ENCODE results near the gene COPS6.
A peak's percentile ranks its signal among the peaks of the same experiment; 100 is the strongest.

- TF ChIP-seq BACH2 (CRISPR knock-in tag; IDR thresholded peaks at IDR 0.05; ENCODE audit: borderline replicate concordance) (no peak), GLIS3 (CRISPR knock-in tag; IDR thresholded peaks at IDR 0.05) (peak; percentile 7; the same call in 1 of the 2 replicates), ZFP30 (CRISPR knock-in tag; IDR thresholded peaks at IDR 0.05) (no peak), ZFP3 (CRISPR knock-in tag; IDR thresholded peaks at IDR 0.05) (peak; percentile 66; the same call in 1 of the 2 replicates), PATZ1 (CRISPR knock-in tag; IDR thresholded peaks at IDR 0.05; ENCODE audit: borderline replicate concordance) (no peak; the same call in 1 of the 2 replicates), POU6F1 (CRISPR knock-in tag; IDR thresholded peaks at IDR 0.05; ENCODE audit: borderline replicate concordance, low read depth) (peak; percentile 76; the same call in 1 of the 2 replicates), ESRRG (CRISPR knock-in tag; IDR thresholded peaks at IDR 0.05) (no peak), ZNF70 (CRISPR knock-in tag; IDR thresholded peaks at IDR 0.05) (0 out of 2 replicates have a peak, but pooled peaks have one; percentile 14), OSR1 (CRISPR knock-in tag; IDR thresholded peaks at IDR 0.05) (no peak), TCF4 (CRISPR knock-in tag; IDR thresholded peaks at IDR 0.05; ENCODE audit: borderline replicate concordance) (peak; percentile 99), RARB (CRISPR knock-in tag; IDR thresholded peaks at IDR 0.05) (peak; percentile 47; the same call in 1 of the 2 replicates), ZC3H10 (CRISPR knock-in tag; IDR thresholded peaks at IDR 0.05) (no peak), ARNTL (CRISPR knock-in tag; IDR thresholded peaks at IDR 0.05; ENCODE audit: borderline replicate concordance, low read depth) (no peak), CSRNP3 (CRISPR knock-in tag; IDR thresholded peaks at IDR 0.05) (no peak; the same call in 1 of the 2 replicates)
Observed at GRCh38 chr7:100065452-100066186, 23.1 kb upstream of the COPS6 start.

Data from SK-N-SH treated with all-trans-retinoic acid at 6 μM for 48 hours (cell line).